ENCODE results near the gene COX19.

The COX19 gene

GRCh38 chr7:923108-924041 is 52.0 kb downstream of the COX19 start:
- Histone ChIP-seq H3K4me3 (peak overlapping the region; percentile 35), H3K27ac (peak overlapping the region in 1 of 2 donors; percentile 74)
- DNase-seq (ENCODE audit: low spot score): no peak
- TF ChIP-seq CTCF (IDR thresholded peaks at IDR 0.05): no peak

GRCh38 chr7:922334-923107 is 52.8 kb downstream of the COX19 start:
- Histone ChIP-seq H3K27ac (peak overlapping the region in 1 of 2 donors; percentile 74), H3K4me3 (peak overlapping the region; percentile 35)
- no peak for TF ChIP-seq CTCF (IDR thresholded peaks at IDR 0.05)
- DNase-seq (ENCODE audit: low spot score): no peak

- no peak overlapping the region for H3K27ac ChIP-seq
- no peak for DNase-seq (ENCODE audit: low spot score)
- no peak overlapping the region for H3K4me3 ChIP-seq
- TF ChIP-seq CTCF (IDR thresholded peaks at IDR 0.05): no peak
Measured at GRCh38 chr7:921581-922333, 53.6 kb downstream of the COX19 start.

GRCh38 chr7:921071-921461 is 54.3 kb downstream of the COX19 start:
- no peak for DNase-seq (ENCODE audit: low spot score)
- no peak overlapping the region for H3K27ac ChIP-seq
- no peak for TF ChIP-seq CTCF (IDR thresholded peaks at IDR 0.05)
- no peak overlapping the region for H3K4me3 ChIP-seq

- TF ChIP-seq CTCF (IDR thresholded peaks at IDR 0.05): no peak
- DNase-seq (ENCODE audit: low spot score): no peak
- Histone ChIP-seq H3K4me3 (no peak overlapping the region), H3K27ac (no peak overlapping the region)
Measured at GRCh38 chr7:920351-921070, 54.8 kb downstream of the COX19 start.

GRCh38 chr7:919924-920341 is 55.4 kb downstream of the COX19 start:
- DNase-seq (ENCODE audit: low spot score): no peak
- H3K27ac ChIP-seq: no peak overlapping the region
- TF ChIP-seq CTCF (IDR thresholded peaks at IDR 0.05): no peak
- no peak overlapping the region for H3K4me3 ChIP-seq

Data from coronary artery (tissue), 2 donors.